Islet of Langerhans (tissue), 1 donor: ENCODE data around the gene ACTG2.
"Not testable (repeated sequence)": the region's sequence is repeated elsewhere in the genome, so short reads cannot be mapped to it uniquely, and the experiment has no call there.

Experiments
- FAIRE-seq: peaks from one replicate; lab custom pipeline; 2011; peaks lifted over from hg19 to GRCh38; lab: Jason Lieb, UNC

Gene ACTG2

GRCh38 chr2:73937103-73937885 lies 44.5 kb downstream of the ACTG2 start:
- FAIRE-seq = no peak

- no peak for FAIRE-seq
Observed at GRCh38 chr2:73937899-73938298, 45.1 kb downstream of the ACTG2 start.

- FAIRE-seq = no peak
Observed at GRCh38 chr2:73938718-73939352, 46.0 kb downstream of the ACTG2 start.

- no peak for FAIRE-seq
Observed at GRCh38 chr2:73939419-73939818, 46.6 kb downstream of the ACTG2 start.

GRCh38 chr2:73940066-73940465 lies 47.3 kb downstream of the ACTG2 start:
- FAIRE-seq = not testable (repeated sequence)

- FAIRE-seq = no peak
Observed at GRCh38 chr2:73942664-73943063, 49.9 kb downstream of the ACTG2 start.

GRCh38 chr2:73944714-73945113 lies 51.9 kb downstream of the ACTG2 start:
- no peak for FAIRE-seq

GRCh38 chr2:73946215-73946614 lies 53.4 kb downstream of the ACTG2 start:
- no peak for FAIRE-seq

- FAIRE-seq = no peak
Observed at GRCh38 chr2:73946666-73947065, 53.9 kb downstream of the ACTG2 start.

GRCh38 chr2:73947412-73948018 lies 54.7 kb downstream of the ACTG2 start:
- FAIRE-seq = no peak

- no peak for FAIRE-seq
Observed at GRCh38 chr2:73949802-73950201, 57.0 kb downstream of the ACTG2 start.

GRCh38 chr2:73952499-73953446 lies 60.0 kb downstream of the ACTG2 start:
- no peak for FAIRE-seq

GRCh38 chr2:73956218-73956865 lies 63.5 kb downstream of the ACTG2 start:
- FAIRE-seq = no peak

GRCh38 chr2:73961274-73961673 lies 68.5 kb downstream of the ACTG2 start:
- FAIRE-seq = no peak

GRCh38 chr2:73961823-73962615 lies 69.2 kb downstream of the ACTG2 start:
- no peak for FAIRE-seq

- FAIRE-seq = no peak
Observed at GRCh38 chr2:73962798-73963197, 70.0 kb downstream of the ACTG2 start.

GRCh38 chr2:73963385-73964120 lies 70.7 kb downstream of the ACTG2 start:
- no peak for FAIRE-seq

GRCh38 chr2:73964223-73964622 lies 71.4 kb downstream of the ACTG2 start:
- FAIRE-seq = no peak

GRCh38 chr2:73965053-73965452 lies 72.2 kb downstream of the ACTG2 start:
- no peak for FAIRE-seq

- no peak for FAIRE-seq
Observed at GRCh38 chr2:73968357-73968937, 75.6 kb downstream of the ACTG2 start.
